Iris pigment epithelial cell (primary cell): ENCODE measurements around the gene ITGA1.

ENCODE experiments used
- DNase-seq: peaks from one replicate; pipeline ENCODE4 v3.0.0-alpha.2; 2011; ENCODE audit warnings: low read depth

Gene ITGA1

DNA sequence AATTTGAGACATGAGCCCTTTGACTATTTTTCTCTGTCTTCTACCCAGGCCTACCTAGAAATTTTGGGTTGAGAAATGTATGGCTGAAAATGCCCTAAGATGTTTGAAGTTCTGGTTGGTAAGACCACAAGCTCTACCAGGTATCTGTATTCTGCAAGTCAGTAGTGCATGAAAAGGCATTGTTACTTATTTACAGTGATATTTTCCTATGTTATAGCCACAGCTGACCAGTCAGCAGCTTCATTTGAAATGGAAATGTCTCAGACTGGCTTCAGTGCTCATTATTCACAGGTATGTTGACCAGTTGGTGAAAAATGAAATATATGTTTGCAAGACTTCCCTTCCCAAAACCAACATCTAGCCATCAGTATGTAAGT lies 109.5 kb downstream of the ITGA1 start:
- no peak for DNase-seq

DNA sequence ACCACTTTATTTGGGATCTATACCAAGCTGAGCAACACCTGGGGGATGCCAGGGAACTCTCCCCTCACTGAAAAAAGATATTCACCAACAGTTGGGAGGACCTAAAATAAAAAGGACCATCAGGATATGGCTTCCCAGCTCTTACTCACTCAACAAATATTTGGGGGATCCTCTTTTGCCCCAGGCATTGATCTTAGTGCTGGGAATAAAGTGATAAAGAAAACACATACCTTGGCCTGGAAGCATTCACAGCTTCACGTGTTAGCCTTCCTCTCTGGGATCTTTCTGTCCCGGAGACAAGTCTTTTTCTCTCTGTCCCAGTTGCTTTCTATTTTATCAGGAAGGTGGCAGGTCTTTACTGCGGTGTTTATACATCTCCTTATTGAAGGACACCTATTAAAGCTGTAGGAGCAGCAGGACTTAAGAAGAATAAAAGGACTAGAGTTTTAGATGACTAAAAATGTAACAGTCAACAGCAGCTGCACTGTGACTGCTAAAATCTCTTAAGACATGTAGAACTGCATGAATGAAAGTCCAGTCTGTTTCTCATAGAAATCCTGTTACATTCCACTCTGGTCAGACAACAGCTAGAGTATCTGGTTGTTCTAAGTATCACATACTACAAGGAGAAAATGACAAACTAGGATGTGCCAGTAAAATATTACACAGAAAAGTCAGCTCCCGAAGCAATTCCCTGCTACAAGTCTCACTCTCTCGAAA lies 111.4 kb downstream of the ITGA1 start:
- DNase-seq: no peak

- no peak for DNase-seq
These were observed 115.4 kb downstream of the ITGA1 start for GRCh38 chr5:52903142-52903541.

GRCh38 chr5:52906343-52906742 lies 118.6 kb downstream of the ITGA1 start:
- DNase-seq: no peak

- DNase-seq: no peak
These were observed 119.1 kb downstream of the ITGA1 start for GRCh38 chr5:52906845-52907244.

- DNase-seq: peak; percentile 33
These were observed 121.5 kb downstream of the ITGA1 start for GRCh38 chr5:52909192-52909591.

GRCh38 chr5:52910071-52910470 lies 122.4 kb downstream of the ITGA1 start:
- DNase-seq: no peak

- peak; percentile 75 for DNase-seq
These were observed 127.6 kb downstream of the ITGA1 start for GRCh38 chr5:52915176-52915875.

DNA sequence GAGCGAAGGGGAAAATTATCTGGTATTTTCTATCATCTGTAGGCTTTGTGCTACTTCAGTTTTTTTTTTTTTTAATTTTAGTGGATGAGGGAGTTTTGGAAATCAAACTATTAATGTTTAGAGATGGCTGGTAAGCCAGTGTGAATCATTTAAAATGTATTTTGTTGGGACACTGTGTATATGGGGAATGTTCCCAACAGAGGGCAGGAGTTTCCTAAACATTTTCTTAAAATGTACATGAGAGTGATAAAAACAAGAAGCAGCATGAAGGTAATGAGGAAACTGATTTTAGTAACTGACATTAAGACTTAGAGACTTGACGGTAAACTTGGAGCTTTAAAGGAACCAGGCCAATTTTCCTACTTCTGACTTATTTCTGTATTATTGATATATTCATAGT lies 133.2 kb downstream of the ITGA1 start:
- peak; percentile 56 for DNase-seq

GRCh38 chr5:52922384-52922783 lies 134.7 kb downstream of the ITGA1 start:
- DNase-seq: peak; percentile 89

GRCh38 chr5:52924456-52924855 lies 136.7 kb downstream of the ITGA1 start:
- DNase-seq: no peak

DNA sequence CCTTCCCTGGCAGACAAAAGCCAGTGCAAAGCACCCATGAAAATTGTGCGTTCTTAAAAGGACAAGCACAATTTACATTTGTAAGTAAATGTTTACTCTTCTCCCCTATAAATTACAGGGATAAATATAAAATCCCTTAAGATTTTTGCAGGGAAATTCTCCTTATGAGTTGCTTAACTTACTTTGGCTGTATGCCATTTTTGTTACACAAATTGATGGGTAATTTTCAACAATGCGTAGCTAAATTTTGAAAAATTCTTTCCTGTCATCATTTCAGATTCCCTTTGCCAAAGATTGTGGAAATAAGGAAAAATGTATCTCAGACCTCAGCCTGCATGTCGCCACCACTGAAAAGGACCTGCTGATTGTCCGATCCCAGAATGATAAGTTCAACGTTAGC lies 137.3 kb downstream of the ITGA1 start:
- DNase-seq: no peak

GRCh38 chr5:52928689-52929088 lies 141.0 kb downstream of the ITGA1 start:
- DNase-seq: no peak

DNA sequence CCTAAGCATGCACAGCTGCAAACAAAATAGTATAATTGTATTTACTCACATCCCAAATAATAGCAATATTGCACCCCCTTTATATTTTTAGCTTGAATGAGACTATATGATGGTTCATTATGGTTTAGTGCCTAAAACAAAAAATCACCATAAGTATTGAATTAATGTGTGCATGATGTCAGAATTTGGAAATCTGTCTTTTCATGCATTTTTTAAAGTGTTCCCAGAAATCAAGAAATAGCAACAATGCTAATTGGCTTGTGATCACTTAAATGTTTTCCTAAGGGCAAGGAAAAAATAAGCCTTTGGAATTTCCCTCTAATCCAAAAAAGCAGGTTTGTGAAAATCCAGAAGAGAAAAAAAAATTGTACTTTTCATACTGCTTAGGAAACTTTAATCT lies 150.5 kb downstream of the ITGA1 start:
- DNase-seq: no peak

GRCh38 chr5:52943285-52943684 lies 155.6 kb downstream of the ITGA1 start:
- no peak for DNase-seq

DNA sequence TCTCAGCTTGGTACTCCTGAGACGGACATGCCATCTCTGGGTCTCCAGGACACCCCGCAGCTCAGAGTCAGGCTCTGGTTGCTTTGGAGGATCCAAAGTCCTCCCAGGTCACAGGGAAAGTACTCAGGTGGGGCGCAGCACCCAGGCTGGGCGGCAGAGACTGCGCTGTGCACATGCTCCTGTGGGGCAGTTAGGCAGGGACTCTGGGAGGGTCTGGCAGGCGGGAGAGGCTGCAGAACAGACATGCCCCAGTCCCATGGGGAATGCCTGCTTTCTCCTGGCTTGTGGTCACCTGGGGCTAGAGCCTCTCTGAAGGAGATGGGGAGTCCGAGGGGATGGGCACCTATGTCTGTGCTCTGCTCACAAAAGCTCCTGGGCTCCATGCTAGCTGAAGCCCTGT lies 156.1 kb downstream of the ITGA1 start:
- DNase-seq: no peak

DNA sequence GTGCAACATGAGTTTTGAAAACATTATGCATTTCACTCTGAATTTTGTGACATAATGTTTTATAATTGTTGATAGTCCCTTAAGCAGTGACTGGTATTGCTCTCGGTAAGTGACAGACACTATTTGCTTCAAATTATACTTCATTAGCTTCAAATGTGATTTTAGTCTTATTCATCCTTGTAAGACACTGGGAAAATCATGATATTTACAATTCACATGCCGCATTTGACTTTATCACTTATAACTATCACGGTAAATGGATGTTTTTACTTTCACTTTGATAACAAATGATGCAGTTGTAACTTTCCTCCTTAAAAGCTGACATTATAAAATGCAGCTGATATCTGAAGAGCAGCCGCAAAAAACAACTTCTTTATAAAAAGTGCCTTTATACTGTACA lies 157.3 kb downstream of the ITGA1 start:
- no peak for DNase-seq

- peak; percentile 81 for DNase-seq
These were observed 159.5 kb downstream of the ITGA1 start for GRCh38 chr5:52947208-52947607.

- DNase-seq: peak; percentile 61
These were observed 160.1 kb downstream of the ITGA1 start for GRCh38 chr5:52947851-52948250.

- DNase-seq: peak; percentile 86
These were observed 160.8 kb downstream of the ITGA1 start for GRCh38 chr5:52948418-52949076.

GRCh38 chr5:52950686-52951085 lies 163.0 kb downstream of the ITGA1 start:
- DNase-seq: no peak

DNA sequence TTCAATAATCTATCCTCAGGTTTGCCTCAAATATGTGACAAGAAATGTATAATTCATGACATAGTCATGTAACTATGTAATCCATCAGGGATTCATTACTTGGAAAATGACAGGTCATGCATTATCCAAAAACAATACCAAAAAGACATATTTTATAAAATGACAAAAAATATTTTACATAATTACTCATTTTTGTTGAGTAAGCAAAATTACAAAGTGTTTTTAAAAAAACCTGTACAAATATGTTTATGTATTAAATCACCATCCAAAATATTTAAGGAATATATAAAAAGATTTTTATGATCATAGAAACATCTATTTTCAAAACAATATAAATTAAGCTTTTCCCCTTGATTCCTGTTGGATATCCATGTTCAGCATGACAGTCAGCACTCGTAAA lies 164.8 kb downstream of the ITGA1 start:
- no peak for DNase-seq

DNA sequence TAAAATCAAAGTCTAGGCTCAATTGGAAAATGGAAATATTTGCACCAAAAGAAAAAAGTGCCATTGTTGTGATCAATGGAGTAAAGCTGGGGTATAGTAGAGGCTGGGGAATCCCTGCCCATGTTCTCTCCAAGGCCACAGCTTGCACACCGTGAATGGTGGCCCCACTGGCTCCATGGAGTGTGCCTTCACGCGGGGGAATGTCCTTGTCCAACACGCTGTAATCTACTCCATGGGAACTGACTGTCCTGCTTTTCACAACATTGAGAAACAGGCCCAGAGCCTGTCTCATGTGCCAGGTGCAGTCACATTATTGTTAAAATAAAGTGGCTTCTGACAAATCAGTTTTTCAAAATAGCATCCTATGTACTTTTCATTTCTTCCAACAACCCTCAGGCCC lies 168.3 kb downstream of the ITGA1 start:
- no peak for DNase-seq
